SK-N-SH (cell line): ENCODE results near the gene ETHE1.

ENCODE experiments used
- TAF1 ChIP-seq: IDR thresholded peaks from 2 replicates; pipeline ENCODE4 v1.6.1; 2012; ENCODE audit warnings: low read depth, mild to moderate bottlenecking, low read length, moderate library complexity, borderline replicate concordance
- TF ChIP-seq, protein P1 (sequence below): fragments of 200-600 bp; sonication (generic); IDR thresholded peaks from 2 replicates; pipeline ENCODE4 v1.6.1; 2017; ENCODE audit warnings: antibody characterized with exemption, mild to moderate bottlenecking, moderate library complexity

- TF ChIP-seq, protein P1, sequence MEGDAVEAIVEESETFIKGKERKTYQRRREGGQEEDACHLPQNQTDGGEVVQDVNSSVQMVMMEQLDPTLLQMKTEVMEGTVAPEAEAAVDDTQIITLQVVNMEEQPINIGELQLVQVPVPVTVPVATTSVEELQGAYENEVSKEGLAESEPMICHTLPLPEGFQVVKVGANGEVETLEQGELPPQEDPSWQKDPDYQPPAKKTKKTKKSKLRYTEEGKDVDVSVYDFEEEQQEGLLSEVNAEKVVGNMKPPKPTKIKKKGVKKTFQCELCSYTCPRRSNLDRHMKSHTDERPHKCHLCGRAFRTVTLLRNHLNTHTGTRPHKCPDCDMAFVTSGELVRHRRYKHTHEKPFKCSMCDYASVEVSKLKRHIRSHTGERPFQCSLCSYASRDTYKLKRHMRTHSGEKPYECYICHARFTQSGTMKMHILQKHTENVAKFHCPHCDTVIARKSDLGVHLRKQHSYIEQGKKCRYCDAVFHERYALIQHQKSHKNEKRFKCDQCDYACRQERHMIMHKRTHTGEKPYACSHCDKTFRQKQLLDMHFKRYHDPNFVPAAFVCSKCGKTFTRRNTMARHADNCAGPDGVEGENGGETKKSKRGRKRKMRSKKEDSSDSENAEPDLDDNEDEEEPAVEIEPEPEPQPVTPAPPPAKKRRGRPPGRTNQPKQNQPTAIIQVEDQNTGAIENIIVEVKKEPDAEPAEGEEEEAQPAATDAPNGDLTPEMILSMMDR, result no peak
- TF ChIP-seq TAF1, result no peak
These were observed 23.2 kb downstream of the ETHE1 start for GRCh38 chr19:43503501-43504425.
